ENCODE results near the gene RAPGEF4.

DNA sequence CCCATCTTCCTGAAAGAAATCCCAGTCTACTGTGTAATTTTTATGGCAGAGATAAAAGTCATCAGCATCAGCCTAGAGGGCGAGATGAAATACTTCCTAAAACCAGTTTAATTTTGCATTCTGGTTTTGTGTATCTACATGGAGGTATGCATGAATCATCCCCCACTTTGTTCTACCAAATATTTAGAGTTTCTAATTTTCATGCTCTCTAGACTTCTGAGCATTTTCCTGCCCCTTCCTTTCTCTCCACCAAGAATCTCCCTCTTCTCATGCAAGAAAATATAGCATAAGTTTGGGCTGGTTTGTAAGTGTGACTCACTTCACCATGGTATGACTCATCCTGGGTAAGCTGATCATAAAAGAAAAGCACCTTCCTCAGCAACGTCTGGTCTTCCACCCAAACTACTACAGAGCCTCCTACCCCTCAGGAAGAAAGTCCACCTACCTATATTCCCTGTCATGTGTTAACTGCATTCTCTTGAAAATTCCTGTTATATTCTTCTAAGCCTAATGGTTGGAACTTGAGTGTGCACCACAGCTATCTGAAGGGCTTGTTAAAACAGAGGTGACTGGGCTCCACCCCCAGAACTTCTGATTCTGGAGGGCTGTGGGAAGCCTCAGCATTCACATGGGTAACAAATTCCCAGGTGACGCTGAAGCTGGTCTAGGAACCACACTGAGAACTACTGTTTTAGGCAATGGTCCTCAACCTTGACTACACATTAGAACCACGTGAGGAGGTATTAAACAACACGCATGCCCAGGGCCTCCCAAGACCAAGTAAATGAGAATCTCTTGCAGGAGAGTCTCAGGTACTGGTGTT, 37.4 kb upstream of the RAPGEF4 start:
- TF ChIP-seq, protein P1, sequence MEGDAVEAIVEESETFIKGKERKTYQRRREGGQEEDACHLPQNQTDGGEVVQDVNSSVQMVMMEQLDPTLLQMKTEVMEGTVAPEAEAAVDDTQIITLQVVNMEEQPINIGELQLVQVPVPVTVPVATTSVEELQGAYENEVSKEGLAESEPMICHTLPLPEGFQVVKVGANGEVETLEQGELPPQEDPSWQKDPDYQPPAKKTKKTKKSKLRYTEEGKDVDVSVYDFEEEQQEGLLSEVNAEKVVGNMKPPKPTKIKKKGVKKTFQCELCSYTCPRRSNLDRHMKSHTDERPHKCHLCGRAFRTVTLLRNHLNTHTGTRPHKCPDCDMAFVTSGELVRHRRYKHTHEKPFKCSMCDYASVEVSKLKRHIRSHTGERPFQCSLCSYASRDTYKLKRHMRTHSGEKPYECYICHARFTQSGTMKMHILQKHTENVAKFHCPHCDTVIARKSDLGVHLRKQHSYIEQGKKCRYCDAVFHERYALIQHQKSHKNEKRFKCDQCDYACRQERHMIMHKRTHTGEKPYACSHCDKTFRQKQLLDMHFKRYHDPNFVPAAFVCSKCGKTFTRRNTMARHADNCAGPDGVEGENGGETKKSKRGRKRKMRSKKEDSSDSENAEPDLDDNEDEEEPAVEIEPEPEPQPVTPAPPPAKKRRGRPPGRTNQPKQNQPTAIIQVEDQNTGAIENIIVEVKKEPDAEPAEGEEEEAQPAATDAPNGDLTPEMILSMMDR (conservative IDR thresholded peaks at IDR 0.05; ENCODE audit: low read length) = no peak
- no peak for TF ChIP-seq EZH2phosphoT487 (IDR thresholded peaks at IDR 0.05; ENCODE audit: borderline replicate concordance)
